NCI-H1092 (cell line): Measurements from ENCODE around the gene ACBD6.
"Not testable (repeated sequence)": the region's sequence is repeated elsewhere in the genome, so short reads cannot be mapped to it uniquely, and the experiment has no call there.

Source experiments
- DNase-seq: peaks from one replicate; lab custom pipeline; 2025; lab: John Stamatoyannopoulos, UW

Gene ACBD6, protein sequence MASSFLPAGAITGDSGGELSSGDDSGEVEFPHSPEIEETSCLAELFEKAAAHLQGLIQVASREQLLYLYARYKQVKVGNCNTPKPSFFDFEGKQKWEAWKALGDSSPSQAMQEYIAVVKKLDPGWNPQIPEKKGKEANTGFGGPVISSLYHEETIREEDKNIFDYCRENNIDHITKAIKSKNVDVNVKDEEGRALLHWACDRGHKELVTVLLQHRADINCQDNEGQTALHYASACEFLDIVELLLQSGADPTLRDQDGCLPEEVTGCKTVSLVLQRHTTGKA

DNA sequence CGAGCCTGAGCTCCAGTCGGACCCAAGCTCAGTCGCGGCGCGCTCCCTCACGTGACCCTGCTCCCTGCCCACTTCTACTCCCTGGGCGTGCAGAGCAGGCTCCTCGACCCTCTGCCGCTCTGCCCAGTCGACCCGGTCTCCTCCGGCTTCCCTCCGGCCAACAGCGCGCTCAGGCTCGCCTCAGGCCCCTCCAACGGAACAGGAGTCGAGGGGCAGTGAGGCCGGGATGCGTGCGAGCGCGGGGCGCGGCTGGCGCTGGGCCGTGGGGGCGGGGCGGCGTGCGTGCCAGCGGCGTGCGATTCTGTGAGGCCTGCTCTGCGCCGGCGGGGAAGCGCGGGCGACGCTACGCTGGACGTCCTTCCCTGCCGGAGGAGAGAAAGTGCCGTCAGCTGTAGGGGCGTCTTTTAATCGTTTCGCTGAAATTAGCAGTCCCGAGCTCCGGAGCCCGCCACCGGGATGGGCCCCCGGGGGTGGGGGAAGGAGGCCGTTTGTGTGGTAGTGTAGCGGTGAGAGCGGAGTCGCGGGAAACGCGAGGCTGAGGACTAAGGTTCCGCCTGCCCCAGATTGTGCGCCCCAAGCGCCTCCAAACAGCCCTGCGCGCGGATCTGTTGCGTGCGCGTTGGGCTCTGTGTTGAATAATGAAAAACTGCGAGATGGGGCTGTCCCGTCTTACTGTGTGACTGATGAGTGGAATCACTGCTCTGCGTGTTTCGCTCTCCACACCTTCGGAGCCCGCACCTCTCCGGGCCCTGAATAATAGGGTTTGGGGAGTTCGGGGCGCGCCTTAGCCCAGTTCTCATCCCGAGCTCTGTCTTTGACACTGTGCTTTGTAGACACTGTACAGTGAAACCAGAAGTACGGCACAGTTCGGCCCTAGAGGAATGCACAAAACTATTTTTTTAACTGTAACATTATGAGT, at the start of gene ACBD6:
ACBD6 (minus strand) TSS at position 217 of the 919 bp plus-strand sequence. CDS start 311 bp downstream, outside the sequence.
- DNase-seq = peak; percentile 89

DNA sequence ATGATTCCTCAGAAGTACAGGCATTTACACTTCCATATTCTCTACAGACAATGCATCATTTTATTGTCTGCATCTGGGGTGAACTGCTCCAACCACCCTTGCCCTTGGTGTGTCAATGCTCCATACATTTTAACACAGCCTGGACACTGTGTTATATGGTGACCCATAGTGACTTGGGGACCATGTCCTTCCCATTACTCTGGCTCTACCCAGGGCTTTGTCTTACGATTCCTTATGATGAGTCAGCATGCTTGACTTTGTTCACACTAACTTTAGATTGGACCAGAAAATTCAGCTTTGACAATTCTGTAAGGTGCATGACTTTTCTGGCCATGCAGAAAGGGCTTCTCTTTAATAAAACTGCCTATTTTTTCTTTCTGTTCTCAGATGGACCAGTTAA, 49.6 kb upstream of the ACBD6 start:
- no peak for DNase-seq

DNA sequence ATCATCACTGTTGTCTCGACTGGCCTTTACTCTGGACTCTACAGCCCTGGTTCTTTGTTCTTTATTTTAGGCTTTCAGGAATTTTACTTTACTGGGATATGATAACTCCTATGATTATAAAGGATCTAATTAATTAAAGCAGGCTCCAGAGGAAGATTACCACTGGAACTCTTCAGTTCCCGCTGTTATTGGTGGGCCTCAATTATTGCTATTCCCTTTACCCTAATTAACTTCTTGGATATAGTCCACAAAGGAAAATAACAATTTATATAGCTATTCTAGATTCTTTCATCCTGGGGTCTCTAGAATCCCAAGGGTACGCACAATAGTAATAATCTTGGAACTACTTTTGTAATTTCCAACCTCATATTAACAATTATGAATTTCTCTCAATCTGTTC, 47.9 kb upstream of the ACBD6 start:
- DNase-seq = no peak

DNA sequence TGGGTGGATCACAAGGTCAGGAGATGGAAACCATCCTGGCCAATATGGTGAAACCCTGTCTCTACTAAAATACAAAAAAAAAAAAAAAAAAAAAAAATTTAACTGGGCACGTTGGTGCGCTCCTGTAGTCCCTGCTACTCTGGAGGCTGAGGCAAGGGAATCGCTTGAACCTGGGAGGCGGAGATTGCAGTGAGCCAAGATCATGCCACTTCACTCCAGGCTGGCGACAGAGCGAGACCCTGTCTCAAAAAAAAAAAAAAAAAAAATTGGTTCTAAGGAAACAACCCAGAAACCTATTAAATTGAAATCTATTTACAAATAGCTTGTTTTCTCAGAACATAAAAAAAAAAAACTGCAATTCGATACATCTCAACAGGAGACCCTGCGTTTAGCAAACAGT, 47.4 kb upstream of the ACBD6 start:
- not testable (repeated sequence) for DNase-seq

DNA sequence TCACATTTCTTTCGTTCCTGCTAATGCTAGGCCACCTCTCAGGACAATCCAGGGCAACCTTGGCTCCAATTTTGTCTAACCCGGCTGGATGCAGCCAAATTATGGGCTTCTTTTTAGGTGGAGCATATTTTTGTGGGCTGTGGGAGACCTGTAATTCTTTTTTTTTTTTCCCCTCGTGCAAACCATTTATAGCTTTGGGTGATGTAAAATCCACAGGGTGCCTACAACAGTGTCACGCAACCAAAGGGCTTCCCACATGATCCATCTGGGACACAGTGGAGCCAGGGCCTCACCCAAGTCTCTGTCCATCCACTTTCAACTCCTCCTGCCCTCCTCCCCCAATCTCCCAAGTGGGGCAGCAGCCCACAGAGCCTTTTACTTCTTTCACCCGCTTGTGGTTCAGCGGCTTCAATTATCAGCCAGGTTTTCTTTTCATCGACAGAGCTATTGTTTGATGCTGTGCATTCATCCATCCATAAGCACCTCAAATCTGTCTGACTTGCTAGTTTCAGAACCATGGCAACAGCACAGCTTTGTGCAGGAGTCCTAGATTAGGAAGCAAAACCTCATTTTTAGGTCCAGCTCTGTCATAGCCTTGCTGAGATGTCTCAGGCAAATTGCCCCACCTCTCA, 46.4 kb upstream of the ACBD6 start:
- DNase-seq = peak; percentile 34

DNA sequence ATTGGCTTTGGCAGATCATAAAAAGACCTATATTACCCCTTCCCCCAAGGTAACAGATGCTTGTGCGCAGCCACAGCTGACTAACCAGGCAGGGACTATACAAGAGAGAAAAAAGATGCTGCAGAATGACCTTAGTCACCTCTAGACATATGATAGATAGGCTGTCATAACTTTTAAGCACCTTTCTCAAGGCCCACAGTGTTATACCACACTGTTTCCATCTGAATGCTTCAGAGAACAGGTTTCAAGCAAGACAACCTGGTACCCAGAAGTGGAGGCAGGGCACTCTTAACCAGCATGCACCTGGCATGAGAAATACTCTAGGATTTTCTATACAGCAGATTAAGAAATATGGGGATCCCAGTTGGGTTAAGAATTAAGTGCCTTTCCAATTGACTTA, 43.6 kb upstream of the ACBD6 start:
- no peak for DNase-seq

DNA sequence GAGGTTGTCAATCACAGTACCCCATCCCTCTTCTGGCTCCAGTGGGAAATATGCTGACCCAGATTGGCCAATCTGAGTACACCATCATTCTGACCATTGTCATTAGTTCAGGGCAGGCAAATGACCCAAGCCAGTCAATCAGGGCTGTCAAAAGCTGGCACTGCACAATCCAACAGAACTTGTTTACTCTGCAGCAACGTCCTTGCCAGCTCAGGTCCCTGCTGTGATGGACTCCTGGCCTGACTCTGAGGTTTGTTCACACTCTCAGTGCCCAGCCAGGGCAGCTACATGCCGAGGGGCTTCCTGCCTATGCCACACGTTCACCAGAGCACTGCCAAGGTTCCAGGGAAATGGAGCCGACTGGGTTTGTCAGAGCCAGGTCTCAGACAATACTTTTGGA, 41.7 kb upstream of the ACBD6 start:
- no peak for DNase-seq

DNA sequence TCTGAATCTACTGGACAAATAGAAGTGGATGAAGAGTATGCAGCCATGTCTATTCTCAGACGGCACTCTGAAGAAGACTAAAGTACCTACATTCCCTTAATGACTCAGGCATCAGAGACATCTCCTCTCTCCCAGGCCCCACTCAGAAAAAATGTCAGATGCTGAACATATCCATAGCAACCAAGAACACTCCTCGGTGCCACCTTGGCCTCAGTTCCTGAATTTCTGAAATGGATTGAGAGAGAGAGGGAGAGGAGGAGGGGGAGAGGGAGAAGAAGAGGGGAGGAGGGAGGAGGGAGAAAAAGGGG, 40.4 kb upstream of the ACBD6 start:
- no peak for DNase-seq

DNA sequence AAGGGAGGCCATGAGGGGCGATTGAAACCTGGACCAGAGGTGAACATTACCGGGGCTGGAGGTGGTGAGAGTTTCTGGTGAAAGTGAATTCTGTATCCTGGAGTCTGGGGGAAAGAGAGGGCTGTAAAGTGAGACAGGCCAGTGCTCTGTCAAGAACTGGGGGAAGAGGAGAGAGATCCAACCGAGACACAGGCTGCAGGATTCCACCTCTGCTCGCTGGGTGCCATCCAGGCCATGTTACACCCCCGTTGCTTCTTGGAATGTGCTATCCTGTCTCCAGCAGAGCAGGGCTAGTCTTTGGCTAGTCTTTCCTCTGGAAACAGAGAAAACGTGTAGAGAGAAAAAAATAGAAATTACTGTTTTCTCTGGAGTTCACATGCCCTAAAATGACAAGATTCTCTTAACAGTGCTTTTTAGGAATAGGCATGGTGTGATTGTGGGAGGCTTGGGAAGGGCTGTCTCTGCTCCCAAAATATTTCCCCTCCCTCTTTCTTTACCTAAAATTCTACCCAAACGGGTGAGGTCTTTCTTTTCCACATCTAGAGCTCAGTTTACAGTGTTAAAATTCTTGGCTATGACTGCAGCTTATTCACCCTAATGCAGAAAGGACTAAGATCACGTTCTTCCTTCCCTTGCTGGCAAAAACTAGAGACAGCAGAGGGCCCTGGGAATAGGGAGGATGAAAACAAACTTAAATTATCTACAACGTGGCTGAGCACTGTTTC, 39.9 kb upstream of the ACBD6 start:
- no peak for DNase-seq

DNA sequence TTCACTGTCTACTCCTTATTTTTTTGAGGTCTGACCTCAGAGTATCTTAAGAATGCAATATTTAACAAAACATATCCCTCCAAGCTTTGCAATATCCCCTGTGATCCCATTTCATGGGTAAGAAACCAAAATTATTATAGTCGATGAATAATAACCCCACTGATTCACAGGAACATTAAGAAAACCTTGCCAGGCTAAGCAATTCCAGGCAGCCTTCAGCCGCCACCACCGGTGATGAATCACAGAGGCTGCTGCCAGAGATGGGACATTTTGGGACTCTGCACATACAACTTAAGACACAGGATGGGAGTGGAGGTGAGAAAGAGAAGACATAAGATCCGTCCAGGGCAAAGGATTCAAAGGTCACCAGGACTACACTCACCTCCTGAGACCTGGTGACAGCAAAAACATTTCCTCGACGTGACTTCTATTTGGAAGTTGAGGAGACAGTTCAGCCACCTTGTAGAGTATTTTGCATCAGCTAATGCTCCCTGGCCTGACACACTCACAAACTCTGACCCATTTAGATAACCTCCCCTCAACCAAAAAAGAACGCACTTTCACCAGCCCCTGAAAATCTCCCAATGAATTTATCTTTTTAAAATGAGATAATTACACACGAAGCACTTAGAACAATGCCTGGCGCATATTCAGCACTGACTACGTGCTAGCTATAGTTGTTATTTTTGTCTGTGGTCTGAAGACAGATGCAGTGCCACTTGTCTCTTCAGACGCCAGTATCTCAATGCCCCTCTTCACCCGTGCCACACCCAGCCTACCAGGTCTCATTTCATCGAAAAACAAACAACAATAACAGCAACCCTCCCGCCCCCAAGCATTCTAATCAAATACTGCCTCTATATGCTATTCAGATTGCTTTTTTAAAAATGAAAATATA, 38.6 kb upstream of the ACBD6 start:
- DNase-seq = no peak

DNA sequence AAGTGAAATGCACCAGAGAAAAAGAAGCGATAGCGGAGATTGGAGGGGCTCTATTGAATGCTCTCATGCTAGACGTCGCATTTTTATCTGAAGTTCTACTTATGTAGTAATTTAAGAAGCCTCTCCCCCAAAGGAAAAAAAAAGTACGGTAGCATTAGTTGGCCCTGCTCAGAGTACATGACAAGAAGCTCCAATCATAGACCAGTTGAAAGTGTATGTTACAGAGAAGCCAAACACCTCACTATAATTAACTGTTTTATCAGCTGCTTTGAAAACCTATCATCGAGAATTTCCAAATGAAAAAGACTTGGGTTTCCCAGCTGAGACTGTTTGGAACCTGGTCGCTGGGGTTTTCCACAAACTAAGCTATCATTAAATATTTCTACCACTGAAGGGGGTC, 36.8 kb upstream of the ACBD6 start:
- DNase-seq = no peak

DNA sequence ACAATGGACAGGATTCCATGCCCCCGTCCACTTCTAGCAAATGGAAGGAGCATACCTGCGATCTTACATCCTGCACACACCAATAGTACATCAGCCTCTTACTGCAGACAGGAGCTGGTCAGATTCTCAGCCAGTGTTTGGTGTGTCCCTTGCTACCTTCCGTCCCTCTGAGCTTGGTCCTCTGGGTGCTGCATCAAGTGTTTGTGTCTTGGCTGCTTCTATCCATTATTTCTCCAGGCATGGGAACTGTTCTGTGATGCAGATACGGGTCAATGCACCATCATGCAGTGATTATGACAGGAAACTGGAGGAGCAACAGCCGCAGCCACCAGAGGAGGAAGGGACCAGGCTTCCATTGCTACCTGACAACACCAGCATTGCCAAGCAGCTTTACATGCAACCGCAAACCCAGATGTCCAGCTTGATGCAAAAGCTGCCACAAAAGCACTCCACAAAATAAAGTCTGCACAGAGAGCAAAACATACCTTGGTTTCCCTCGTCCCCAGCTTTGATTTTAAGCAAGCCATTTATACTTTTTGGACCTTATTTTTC, 34.5 kb upstream of the ACBD6 start:
- DNase-seq = no peak

DNA sequence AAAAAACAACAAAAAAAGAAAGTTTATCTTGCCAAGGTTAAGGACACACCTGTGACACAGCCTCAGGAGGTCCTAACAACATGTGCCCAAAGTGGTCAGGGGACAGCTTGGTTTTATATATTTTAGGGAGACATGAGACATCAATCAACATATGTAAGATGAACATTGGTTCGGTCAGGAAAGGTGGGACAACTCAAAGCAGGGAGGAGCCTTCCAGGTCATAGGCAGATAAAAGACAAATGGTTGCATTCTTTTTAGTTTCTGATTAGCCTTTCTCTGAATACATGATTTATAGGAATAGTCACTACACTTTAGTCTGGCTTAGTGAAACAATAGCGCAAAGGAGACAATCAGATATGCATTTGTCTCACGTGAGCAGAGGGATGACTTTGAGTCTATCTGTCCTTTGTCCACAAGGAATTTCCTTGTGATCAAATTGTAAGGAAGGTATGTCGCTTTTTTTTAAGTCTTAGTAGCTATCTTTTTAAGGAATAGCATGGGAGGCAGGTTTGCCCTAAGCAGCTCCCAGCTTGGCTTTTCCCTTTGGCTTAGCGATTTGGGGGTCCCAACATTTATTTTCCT, 33.1 kb upstream of the ACBD6 start:
- no peak for DNase-seq

DNA sequence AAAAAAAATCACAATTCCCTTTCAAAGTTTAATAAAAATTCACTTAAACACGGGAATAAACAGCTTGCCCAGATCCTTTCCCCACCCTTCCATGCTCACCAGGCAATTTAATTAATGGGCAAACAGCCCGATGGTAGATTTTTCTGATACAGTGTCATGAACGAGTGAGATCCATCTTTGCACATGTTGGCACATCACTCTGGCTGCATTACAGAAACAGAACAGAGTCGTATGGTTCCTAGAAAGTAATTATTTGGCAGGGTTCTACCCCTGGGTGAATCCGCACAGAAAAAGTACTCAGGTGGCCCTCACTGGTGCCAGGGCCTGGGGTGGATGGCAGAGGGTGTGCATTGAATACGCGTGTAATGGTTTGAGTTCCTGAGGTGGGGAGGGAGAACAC, 31.8 kb upstream of the ACBD6 start:
- no peak for DNase-seq

DNA sequence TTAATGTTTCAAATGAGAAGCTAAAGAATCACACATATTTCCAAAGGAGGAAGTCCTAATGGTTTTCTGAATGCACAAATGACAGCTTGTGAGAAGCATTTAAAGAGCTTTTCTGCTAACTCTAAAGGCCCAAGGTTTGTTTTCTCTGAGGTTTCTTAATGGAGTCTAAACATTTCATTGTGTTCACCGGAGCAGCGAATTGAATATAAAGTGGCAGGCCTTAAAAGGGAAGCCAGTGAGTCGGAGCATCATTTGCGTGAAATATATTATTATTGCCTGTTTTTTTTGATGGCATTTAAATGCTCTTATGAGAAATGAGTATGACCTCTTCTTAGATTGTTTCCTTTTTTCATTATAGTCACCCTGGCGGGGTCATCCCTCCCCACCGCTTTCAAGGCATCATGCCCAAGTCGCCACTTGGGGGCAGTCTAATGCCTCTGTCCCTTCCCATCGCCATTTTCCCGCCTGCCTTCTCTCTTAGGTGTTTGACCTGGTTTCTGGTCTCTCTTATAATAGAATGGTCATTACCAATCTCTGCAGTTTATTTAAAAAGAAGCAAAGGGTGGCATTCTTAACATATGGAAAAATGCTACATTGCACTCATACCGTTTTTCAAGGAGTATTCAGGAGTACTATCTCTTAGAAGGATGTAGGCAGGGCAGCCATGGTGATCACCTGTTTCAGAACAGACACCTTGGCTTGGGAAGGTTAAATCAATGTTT, 31.1 kb upstream of the ACBD6 start:
- peak; percentile 80 for DNase-seq

DNA sequence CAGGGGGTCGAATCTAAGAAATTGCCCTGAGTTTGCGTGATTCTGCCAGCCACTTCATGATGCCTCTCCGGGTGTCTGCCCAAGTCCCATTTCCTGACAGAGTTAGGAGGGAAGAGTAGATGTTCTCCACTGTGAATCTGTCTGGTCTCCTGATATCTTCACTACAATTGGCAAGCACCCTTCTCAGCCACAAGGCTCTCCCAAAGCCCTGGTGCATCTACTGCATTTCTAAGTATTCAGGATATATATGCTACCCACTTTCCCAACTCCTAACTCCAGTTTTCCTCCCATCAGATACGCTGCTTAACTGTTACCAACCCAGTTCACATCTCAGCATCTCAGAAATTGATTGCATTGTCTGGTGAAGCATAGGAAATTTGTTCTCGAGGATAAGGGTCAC, 30.5 kb upstream of the ACBD6 start:
- no peak for DNase-seq

DNA sequence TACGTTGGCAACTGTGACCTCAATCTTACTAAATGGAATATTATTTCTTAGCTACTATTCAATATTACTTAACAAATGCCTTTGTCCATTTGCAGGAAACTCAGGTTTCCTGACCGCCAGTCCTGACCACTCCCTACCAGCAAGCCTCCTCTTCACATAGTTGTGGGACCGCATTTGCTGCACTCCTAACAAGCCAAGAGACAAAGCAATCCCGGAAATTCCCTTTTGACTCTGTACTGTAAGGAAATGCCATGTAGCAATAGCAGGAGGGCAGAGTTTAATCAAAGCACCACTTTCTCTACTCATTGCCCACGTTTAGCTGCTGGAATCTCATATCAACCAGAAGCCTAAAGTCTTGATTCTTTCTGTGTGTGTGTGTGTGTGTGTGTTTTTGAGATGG, 28.1 kb upstream of the ACBD6 start:
- DNase-seq = no peak

DNA sequence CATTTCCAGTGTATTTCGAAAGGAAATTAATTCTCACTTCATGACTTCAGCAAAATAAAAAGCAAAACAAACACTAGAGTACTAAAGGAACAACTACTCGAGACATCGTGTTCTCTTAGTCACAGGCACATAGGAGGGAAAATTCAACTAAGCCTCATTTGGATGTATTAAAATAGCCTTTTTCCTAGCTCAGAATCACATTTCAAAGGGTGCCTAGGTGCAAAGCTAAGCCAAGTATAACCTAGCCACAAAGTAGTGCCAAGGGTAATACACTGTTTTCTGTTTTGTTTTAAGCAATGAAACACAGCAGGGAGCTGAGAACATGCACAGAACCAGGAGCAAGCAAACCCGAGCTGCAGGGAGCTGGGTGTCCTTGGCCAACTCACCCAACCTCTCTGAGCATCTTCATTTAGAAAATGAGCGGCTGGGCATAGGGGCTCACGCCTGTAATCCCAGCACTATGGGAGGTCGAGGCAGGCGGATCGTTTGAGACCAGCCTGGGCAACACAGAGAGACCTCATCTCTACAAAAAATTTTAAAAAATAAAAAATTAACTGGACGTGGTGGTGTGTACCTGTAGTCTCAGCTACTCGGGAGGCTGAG, 26.6 kb upstream of the ACBD6 start:
- DNase-seq = no peak

DNA sequence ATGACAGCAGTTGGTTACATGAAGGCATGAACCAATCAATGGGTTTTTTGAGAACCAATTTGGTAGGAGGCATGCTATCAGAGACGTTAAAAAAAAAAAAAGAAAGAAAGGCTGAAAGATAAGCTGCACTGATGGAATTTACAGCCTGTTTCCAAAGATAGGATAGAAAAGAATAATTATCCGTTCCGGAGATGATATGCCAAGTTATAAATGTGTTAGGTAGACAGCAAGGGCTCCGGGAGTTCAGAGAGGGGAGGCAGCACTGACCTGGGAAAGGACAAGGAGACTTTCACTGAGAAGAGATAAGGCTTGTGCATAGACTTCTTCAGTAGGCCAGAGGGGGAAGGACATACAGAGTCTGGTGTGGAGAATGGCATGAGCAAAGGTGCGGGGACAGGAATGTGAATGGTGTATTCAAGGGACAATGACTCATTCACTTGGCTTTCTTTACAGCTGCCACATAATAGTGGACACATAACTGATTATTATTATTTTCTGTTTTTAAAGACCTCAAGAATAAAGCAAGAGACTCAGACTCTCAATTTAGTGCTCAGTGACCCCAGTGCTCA, 24.8 kb upstream of the ACBD6 start:
- no peak for DNase-seq
